Measurements from ENCODE around the gene GPR35. TPM values are rescaled to one million over a fixed set of nuclear protein-coding genes. Genes with fewer than 3 reads are reported as not detected.

The GPR35 gene
- total and polyA plus RNA-seq, 2 of the 13 experiments (the other 11 are each of a cell fraction or from before 2014, with no cell fraction given): 27.1 to 44.2 TPM

DNA sequence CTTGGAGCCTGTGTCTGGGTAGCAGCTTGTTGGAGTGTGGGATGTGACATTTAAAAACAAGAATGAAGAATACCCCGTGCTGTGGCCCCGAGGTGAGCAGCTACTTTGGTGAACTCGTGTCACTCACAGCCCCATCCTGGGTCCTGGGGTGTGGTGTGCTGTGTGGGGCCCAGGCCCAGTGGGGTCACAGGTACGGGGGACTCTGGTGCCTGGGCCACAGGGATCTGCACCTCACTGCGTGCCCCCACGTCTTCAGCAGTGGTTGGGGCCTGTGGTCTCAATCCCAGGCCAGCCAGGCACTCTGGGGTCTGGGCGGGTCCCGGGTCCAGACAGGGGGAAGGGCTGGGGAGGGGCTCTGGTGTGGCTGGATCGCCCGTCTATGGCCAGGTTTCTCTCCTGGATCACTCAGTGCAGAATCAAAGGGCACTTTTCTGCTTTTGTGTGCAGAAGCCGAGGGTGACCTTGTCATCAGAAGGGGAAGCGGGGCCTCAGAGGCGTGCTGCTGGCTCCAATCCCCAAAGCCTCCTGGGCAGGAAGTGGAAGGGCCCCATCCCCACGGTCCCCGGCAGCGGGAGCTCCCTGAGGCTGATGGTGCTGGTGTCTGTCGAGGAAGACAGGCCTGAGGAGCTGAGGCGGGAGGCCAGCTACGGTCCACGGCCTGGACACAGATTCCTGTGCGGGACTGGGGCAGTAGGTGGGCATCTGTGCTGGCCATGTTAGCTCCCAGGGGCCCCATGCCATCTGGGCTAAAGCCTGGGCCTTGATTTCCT, 1.4 kb downstream of the GPR35 start (continued):
- TF ChIP-seq ZBTB49 (CRISPR knock-in tag; IDR thresholded peaks at IDR 0.05; ENCODE audit: borderline replicate concordance): 0 out of 2 replicates have a peak, but pooled peaks have one; percentile 24
- TF ChIP-seq, protein P1, sequence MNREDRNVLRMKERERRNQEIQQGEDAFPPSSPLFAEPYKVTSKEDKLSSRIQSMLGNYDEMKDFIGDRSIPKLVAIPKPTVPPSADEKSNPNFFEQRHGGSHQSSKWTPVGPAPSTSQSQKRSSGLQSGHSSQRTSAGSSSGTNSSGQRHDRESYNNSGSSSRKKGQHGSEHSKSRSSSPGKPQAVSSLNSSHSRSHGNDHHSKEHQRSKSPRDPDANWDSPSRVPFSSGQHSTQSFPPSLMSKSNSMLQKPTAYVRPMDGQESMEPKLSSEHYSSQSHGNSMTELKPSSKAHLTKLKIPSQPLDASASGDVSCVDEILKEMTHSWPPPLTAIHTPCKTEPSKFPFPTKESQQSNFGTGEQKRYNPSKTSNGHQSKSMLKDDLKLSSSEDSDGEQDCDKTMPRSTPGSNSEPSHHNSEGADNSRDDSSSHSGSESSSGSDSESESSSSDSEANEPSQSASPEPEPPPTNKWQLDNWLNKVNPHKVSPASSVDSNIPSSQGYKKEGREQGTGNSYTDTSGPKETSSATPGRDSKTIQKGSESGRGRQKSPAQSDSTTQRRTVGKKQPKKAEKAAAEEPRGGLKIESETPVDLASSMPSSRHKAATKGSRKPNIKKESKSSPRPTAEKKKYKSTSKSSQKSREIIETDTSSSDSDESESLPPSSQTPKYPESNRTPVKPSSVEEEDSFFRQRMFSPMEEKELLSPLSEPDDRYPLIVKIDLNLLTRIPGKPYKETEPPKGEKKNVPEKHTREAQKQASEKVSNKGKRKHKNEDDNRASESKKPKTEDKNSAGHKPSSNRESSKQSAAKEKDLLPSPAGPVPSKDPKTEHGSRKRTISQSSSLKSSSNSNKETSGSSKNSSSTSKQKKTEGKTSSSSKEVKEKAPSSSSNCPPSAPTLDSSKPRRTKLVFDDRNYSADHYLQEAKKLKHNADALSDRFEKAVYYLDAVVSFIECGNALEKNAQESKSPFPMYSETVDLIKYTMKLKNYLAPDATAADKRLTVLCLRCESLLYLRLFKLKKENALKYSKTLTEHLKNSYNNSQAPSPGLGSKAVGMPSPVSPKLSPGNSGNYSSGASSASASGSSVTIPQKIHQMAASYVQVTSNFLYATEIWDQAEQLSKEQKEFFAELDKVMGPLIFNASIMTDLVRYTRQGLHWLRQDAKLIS (CRISPR knock-in tag; IDR thresholded peaks at IDR 0.05): no peak
- TF ChIP-seq, protein P2, sequence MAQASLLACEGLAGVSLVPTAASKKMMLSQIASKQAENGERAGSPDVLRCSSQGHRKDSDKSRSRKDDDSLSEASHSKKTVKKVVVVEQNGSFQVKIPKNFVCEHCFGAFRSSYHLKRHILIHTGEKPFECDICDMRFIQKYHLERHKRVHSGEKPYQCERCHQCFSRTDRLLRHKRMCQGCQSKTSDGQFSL (CRISPR knock-in tag; IDR thresholded peaks at IDR 0.05): no peak; the same call in 1 of the 2 replicates
- no peak for TF ChIP-seq NPAS2 (CRISPR knock-in tag; IDR thresholded peaks at IDR 0.05; ENCODE audit: borderline replicate concordance)
- no peak for TF ChIP-seq MAF1 (CRISPR knock-in tag; IDR thresholded peaks at IDR 0.05; ENCODE audit: borderline replicate concordance)
- TF ChIP-seq ZFP1 (CRISPR knock-in tag; IDR thresholded peaks at IDR 0.05): 0 out of 2 replicates have a peak, but pooled peaks have one; percentile 68
- TF ChIP-seq, protein P3, sequence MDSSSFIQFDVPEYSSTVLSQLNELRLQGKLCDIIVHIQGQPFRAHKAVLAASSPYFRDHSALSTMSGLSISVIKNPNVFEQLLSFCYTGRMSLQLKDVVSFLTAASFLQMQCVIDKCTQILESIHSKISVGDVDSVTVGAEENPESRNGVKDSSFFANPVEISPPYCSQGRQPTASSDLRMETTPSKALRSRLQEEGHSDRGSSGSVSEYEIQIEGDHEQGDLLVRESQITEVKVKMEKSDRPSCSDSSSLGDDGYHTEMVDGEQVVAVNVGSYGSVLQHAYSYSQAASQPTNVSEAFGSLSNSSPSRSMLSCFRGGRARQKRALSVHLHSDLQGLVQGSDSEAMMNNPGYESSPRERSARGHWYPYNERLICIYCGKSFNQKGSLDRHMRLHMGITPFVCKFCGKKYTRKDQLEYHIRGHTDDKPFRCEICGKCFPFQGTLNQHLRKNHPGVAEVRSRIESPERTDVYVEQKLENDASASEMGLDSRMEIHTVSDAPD (CRISPR knock-in tag; IDR thresholded peaks at IDR 0.05): peak; percentile 42; the same call in 1 of the 2 replicates
- TF ChIP-seq, protein P4, sequence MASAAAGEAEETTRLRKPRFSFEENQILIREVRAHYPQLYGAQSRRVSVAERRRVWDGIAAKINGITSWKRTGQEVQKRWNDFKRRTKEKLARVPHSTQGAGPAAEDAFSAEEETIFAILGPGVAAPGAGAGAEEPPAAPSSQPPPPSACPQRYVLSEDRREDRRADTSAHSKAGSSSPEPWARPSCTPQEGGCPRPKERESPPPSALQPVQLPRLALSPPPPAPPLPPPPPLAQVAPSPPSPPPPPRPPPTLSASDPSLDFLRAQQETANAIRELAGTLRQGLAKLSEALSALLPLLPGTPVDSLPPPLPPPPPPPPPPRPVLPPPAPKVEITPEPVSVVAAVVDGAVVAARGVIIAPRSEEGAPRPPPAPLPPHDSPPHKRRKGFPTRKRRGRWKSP (CRISPR knock-in tag; IDR thresholded peaks at IDR 0.05): no peak
- peak; percentile 49; the same call in 1 of the 2 replicates for TF ChIP-seq MTF1 (CRISPR knock-in tag; IDR thresholded peaks at IDR 0.05)
- TF ChIP-seq FOXK1 (CRISPR knock-in tag; IDR thresholded peaks at IDR 0.05; ENCODE audit: borderline replicate concordance, low read depth): no peak
- TF ChIP-seq MED13 (CRISPR knock-in tag; IDR thresholded peaks at IDR 0.05): no peak
- TF ChIP-seq ZNF383 (CRISPR knock-in tag; IDR thresholded peaks at IDR 0.05; ENCODE audit: borderline replicate concordance): no peak
- no peak for TF ChIP-seq MLLT10 (CRISPR knock-in tag; IDR thresholded peaks at IDR 0.05)
- no peak; the same call in 1 of the 2 replicates for TF ChIP-seq ATAD3A (CRISPR knock-in tag; IDR thresholded peaks at IDR 0.05)
- peak; percentile 60 for TF ChIP-seq SP4 (CRISPR knock-in tag; IDR thresholded peaks at IDR 0.05)
- TF ChIP-seq, protein P5, sequence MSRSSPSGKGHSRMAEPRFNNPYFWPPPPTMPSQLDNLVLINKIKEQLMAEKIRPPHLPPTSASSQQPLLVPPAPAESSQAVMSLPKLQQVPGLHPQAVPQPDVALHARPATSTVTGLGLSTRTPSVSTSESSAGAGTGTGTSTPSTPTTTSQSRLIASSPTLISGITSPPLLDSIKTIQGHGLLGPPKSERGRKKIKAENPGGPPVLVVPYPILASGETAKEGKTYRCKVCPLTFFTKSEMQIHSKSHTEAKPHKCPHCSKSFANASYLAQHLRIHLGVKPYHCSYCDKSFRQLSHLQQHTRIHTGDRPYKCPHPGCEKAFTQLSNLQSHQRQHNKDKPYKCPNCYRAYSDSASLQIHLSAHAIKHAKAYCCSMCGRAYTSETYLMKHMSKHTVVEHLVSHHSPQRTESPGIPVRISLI (CRISPR knock-in tag; IDR thresholded peaks at IDR 0.05; ENCODE audit: borderline replicate concordance): no peak; the same call in 1 of the 2 replicates
- TF ChIP-seq SIN3A (IDR thresholded peaks at IDR 0.05; ENCODE audit: borderline replicate concordance, low read depth, low read length): no peak
